HepG2 (cell line): Measurements from ENCODE around the gene PPP1R9B. TPM values are rescaled to one million over a fixed set of nuclear protein-coding genes. Genes with fewer than 3 reads are reported as not detected.

ENCODE experiments used
- ATAC-seq: fragments of 200-7000 bp; cut with Tn5 transposase; 3 replicates; pipeline ENCODE4 v1.9.1; 2020; ENCODE audit warnings: mild to moderate bottlenecking, moderate library complexity
- BruUV-seq: library from RNA; stranded (reverse); fragments of 400-500 nt; replicated peaks from 2 replicates; lab custom pipeline; 2021; lab: Mats Ljungman, UMichigan
- CTCF ChIA-PET: fragments of 300-600 bp; formaldehyde crosslinking; extraction: SDS; loops from one replicate; lab custom pipeline; 2021; ENCODE audit warnings: low total read pairs, inconsistent platforms, low intra/inter-chr PET ratio; lab: Yijun Ruan, JAX
- POLR2A ChIA-PET: fragments of 350-600 bp; sonication (Branson Sonifier 250); formaldehyde crosslinking; loops from one replicate; lab custom pipeline; 2020; ENCODE audit warnings: antibody characterized with exemption, inconsistent platforms; lab: Yijun Ruan, JAX
- DNase-seq: peaks from one replicate; pipeline ENCODE4 v3.0.0-alpha.2; 2015; ENCODE audit warnings: low spot score
- FAIRE-seq: peaks from 3 replicates; lab custom pipeline; 2011; peaks lifted over from hg19 to GRCh38; lab: Jason Lieb, UNC
- H2AFZ ChIP-seq: one replicate; pipeline ENCODE4 v1.6.1; 2011; ENCODE audit warnings: low read length, inconsistent platforms
- H3K27ac ChIP-seq: fragments of 300-600 bp; 3 replicates; pipeline ENCODE4 v1.8.0; 2011; ENCODE audit warnings: mixed run types, mild to moderate bottlenecking, mixed read lengths, low read length, inconsistent platforms; ENCODE audit not compliant: insufficient read depth; ENCODE audit errors: extremely low read length
- H3K27me3 ChIP-seq, 2 experiments: fragments of 200-600 bp in 1 of 2; 2 replicates in 1 of 2; 3 replicates in 1 of 2; pipeline versions ENCODE4 v1.6.0 to v1.8.0; 2011; ENCODE audit warnings: low read length in 2 of 2, mild to moderate bottlenecking in 2 of 2, moderate library complexity in 2 of 2, inconsistent platforms in 1 of 2; ENCODE audit not compliant: insufficient read depth in 2 of 2, control insufficient read depth in 1 of 2
- H3K36me3 ChIP-seq, 2 experiments: fragments of 200-600 bp in 1 of 2; replicated peaks in 1 of 2; 2 replicates in 1 of 2; 3 replicates in 1 of 2; pipeline versions ENCODE4 v1.5.1 to v1.8.0; 2011; ENCODE audit warnings: low read length in 2 of 2, inconsistent platforms in 1 of 2; ENCODE audit not compliant: insufficient read depth in 2 of 2, control insufficient read depth in 1 of 2
- H3K4me1 ChIP-seq: 2 replicates; pipeline ENCODE4 v1.5.1; 2012; ENCODE audit warnings: low read length, inconsistent platforms; ENCODE audit not compliant: insufficient read depth
- H3K4me2 ChIP-seq: 2 replicates; pipeline ENCODE4 v1.6.0; 2011; ENCODE audit warnings: low read depth, low read length, inconsistent platforms
- H3K4me3 ChIP-seq, 3 experiments: fragments of 200-600 bp in 1 of 3; sonication (generic), shearing (Covaris generic) in 1 of 3; replicated peaks in 1 of 3; 2 replicates each; pipeline ENCODE4 v1.5.1; 2011 to 2016; ENCODE audit warnings: low read length in 3 of 3, inconsistent platforms in 2 of 3, low read depth in 2 of 3, mild to moderate bottlenecking in 2 of 3, control low read depth in 1 of 3, mixed read lengths in 1 of 3; ENCODE audit not compliant: insufficient read depth in 1 of 3
- H3K79me2 ChIP-seq: one replicate; pipeline ENCODE4 v1.6.1; 2011; ENCODE audit warnings: low read length, inconsistent platforms; ENCODE audit not compliant: insufficient read depth
- H3K9ac ChIP-seq: 2 replicates; pipeline ENCODE4 v1.6.0; 2011; ENCODE audit warnings: mild to moderate bottlenecking, low read depth, low read length, inconsistent platforms; ENCODE audit not compliant: insufficient read depth
- H3K9me3 ChIP-seq: 2 replicates; pipeline ENCODE4 v1.5.1; 2012; ENCODE audit warnings: mild to moderate bottlenecking, low read length
- H4K20me1 ChIP-seq: 2 replicates; pipeline ENCODE4 v1.6.0; 2011; ENCODE audit warnings: inconsistent platforms, mild to moderate bottlenecking, low read length, moderate library complexity; ENCODE audit not compliant: insufficient read depth
- ATF1 ChIP-seq: IDR thresholded peaks from 2 replicates; pipeline ENCODE4 v1.6.1; 2016; ENCODE audit warnings: mild to moderate bottlenecking, control low read depth
- EZH2 ChIP-seq: conservative IDR thresholded peaks from 2 replicates; pipeline ENCODE4 v1.6.1; 2012; ENCODE audit warnings: mild to moderate bottlenecking, low read depth, low read length, moderate library complexity
- GMEB2 ChIP-seq: IDR thresholded peaks from 2 replicates; pipeline ENCODE4 v1.6.1; 2016; ENCODE audit warnings: missing biosample characterization, missing genetic modification reagents, low read depth
- TAF1 ChIP-seq: sonication (generic); formaldehyde crosslinking; IDR thresholded peaks from 2 replicates; pipeline ENCODE4 v1.4.0; 2020; ENCODE audit warnings: missing genetic modification reagents
- ZNF652 ChIP-seq: IDR thresholded peaks from 2 replicates; pipeline ENCODE4 v1.6.1; 2016; ENCODE audit warnings: low read depth, borderline replicate concordance
- WGBS: methylation state at CpG from one replicate; pipeline ENCODE4 v1.1.6; 2017; ENCODE audit warnings: low lambda C conversion rate; 5-methylcytosine and 5-hydroxymethylcytosine counted together
- in situ Hi-C: cut with HindIII; loops from 2 replicates; pipeline ENCODE4 v1.10.0; 2017; ENCODE audit warnings: low pct_unique_long_range_greater_than_20kb; ENCODE audit not compliant: extremely low pct_ligation_motif_present
- intact Hi-C: fragments of 100-400 bp; cut with micrococcal nuclease; formaldehyde crosslinking; loops from one replicate; pipeline ENCODE4 v1.10.0; 2022; ENCODE audit not compliant: unreplicated experiment
- polyA plus RNA-seq, 8 experiments: library from polyadenylated mRNA; depleted of rRNA in 3 of 8; stranded (reverse) in 7 of 8; unstranded in 1 of 8; fragments of >200 nt; fragmentation: Illumina TruSeq in 4 of 8; extraction: Trizol in 4 of 8; gene quantifications; 2 replicates each; pipeline versions ENCODE4 v1.2.1 to v1.2.3, GENCODE V29; 2011 to 2016; ENCODE audit warnings: low read depth in 4 of 8, missing spikeins in 1 of 8, mixed read lengths in 1 of 8; ENCODE audit not compliant: insufficient read depth in 1 of 8
- total RNA-seq, 5 experiments: library from RNA; depleted of rRNA; stranded (reverse); fragments of >200 nt; fragmentation: Illumina TruSeq; extraction: Trizol; gene quantifications; 2 replicates each; pipeline ENCODE4 v1.2.3, GENCODE V29; 2016; ENCODE audit warnings: low read depth in 1 of 5

Gene PPP1R9B
- total and polyA plus RNA-seq, 2 of the 13 experiments (the other 11 are each of a cell fraction or from before 2014, with no cell fraction given), result 9.4 to 15.8 TPM

- CTCF ChIA-PET, result no interaction called here
- 12% methylated on average over 28 of the region's 31 CpGs for WGBS
- no peak for ATAC-seq
- H3K36me3 ChIP-seq, result no peaks in the 10 kb centered on the region
- H3K4me3 ChIP-seq, result peak overlapping the region in 2 of 3 experiments; percentile 54 to 76; a peak in 4 of 6 replicates
- no peak overlapping the region for H3K27ac ChIP-seq
- intact Hi-C loops (no loop called here), in situ Hi-C loops (no loop called here)
- peak overlapping the region; percentile 48 for H3K4me2 ChIP-seq
- no peaks in the 10 kb centered on the region for H3K9me3 ChIP-seq
- no peak for DNase-seq
- no peaks in the 10 kb centered on the region for H3K79me2 ChIP-seq
- H3K4me1 ChIP-seq, result peaks cover 52% of the 10 kb centered on the region
- POLR2A ChIA-PET, result no interaction called here
- peaks cover 10 to 22% of the 10 kb centered on the region in 2 experiments for H3K27me3 ChIP-seq
- TF ChIP-seq TAF1 (CRISPR knock-in tag) (peak; percentile 7; the same call in 1 of the 2 replicates), ATF1 (CRISPR knock-in tag) (no peak)
- FAIRE-seq, result no peak
- H2AFZ ChIP-seq, result no peak overlapping the region
- no TSS peak for BruUV-seq
- no peak overlapping the region for H3K9ac ChIP-seq
- H4K20me1 ChIP-seq, result no peaks in the 10 kb centered on the region
These were observed 21.1 kb downstream of the PPP1R9B start for GRCh38 chr17:50129353-50129727.

- peaks cover 52% of the 10 kb centered on the region for H3K4me1 ChIP-seq
- DNase-seq, result no peak
- WGBS, result 33% methylated on average over 32 of the region's 32 CpGs
- in situ Hi-C loops, result no loop called here
- POLR2A ChIA-PET, result no interaction called here
- H3K27me3 ChIP-seq, result peaks cover 10 to 24% of the 10 kb centered on the region in 2 experiments
- intact Hi-C loops, result no loop called here
- no peak overlapping the region for H2AFZ ChIP-seq
- CTCF ChIA-PET, result no interaction called here
- no peaks in the 10 kb centered on the region for H4K20me1 ChIP-seq
- no peaks in the 10 kb centered on the region for H3K9me3 ChIP-seq
- no peak for FAIRE-seq
- no peak for TF ChIP-seq GMEB2 (CRISPR knock-in tag)
- peak; percentile 73; the same call in 1 of the 2 replicates for TF ChIP-seq EZH2
- peak; percentile 49; the same call in 1 of the 2 replicates for TF ChIP-seq ZNF652
- no peak overlapping the region for H3K9ac ChIP-seq
- H3K79me2 ChIP-seq, result no peaks in the 10 kb centered on the region
- no TSS peak for BruUV-seq
- no peaks in the 10 kb centered on the region for H3K36me3 ChIP-seq
- H3K4me2 ChIP-seq, result peak overlapping the region; percentile 50
- no peak overlapping the region for H3K27ac ChIP-seq
- ATAC-seq, result no peak
- H3K4me3 ChIP-seq, result peak overlapping the region in 2 of 3 experiments; percentile 5 to 27; a peak in 1 of 6 replicates
These were observed 21.8 kb downstream of the PPP1R9B start for GRCh38 chr17:50128441-50129352.
